ENCODE results near the gene RASGEF1C.

DNA sequence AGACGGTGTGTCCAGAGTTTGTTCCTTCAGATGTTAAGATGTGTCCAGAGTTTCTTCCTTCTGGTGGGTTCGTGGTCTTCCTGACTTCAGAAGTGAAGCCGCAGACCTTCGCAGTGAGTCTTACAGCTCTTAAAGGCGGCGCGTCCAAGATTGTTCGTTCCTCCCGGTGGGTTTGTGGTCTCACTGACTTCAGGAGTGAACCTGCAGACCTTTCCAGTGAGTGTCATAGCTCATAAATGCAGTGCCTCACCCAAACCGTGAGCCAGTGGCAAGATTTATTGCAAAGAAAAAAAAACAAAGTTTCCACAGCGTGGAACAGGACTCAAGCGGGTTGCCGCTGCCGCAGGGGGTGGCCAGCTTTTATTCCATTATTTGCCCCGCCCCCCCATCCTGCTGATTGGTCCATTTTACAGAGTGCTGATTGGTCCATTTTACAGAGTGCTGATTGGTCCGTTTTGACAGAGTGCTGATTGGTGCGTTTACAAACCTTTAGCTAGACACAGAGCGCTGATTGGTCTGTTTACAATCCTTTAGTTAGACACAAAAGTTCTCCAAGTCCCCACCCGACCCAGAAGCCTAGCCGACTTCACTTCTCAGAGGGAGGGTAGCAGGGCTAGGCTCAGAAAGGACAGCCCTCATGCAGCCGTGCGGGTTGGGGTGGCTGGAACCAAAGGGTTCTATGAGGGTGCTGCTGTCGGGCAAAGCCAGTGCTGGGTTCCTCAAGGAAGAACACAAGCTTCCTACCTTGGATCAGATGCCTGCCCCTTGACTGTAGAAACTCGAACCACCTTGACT, 128.3 kb downstream of the RASGEF1C start:
- TF ChIP-seq CTCF (IDR thresholded peaks at IDR 0.05): no peak
- no peak for TF ChIP-seq POLR2A (IDR thresholded peaks at IDR 0.05)
